Retina (tissue), 1 donor: ENCODE results near the gene VTI1A.

Experiments
- DNase-seq: peaks from one replicate; pipeline ENCODE4 v3.0.0-alpha.2; 2016

The VTI1A gene

DNA sequence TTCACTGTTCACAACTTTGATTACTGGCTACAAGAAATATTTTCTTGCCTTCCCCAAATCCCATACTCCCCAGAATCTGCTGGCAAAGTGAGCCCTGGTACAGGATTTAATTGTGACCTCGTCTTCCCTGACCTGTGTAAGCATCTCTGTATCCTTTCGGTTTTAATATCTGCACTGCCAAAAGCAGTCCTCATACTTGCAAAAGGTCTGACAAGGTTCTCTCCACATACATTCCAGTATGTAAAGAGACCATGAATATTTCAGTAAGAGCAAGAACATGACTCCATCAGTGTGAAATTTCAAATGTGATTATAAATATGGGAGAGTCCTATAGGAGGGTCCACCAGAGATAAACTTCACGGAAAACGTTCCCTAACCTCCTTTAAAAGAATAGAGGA, 369.0 kb downstream of the VTI1A start:
- DNase-seq: no peak

GRCh38 chr10:112816891-112817290, 369.9 kb downstream of the VTI1A start:
- DNase-seq: no peak

- no peak for DNase-seq
Measured at GRCh38 chr10:112817981-112818777, 371.2 kb downstream of the VTI1A start.

- DNase-seq: no peak
Measured at GRCh38 chr10:112819231-112819630, 372.2 kb downstream of the VTI1A start.

DNA sequence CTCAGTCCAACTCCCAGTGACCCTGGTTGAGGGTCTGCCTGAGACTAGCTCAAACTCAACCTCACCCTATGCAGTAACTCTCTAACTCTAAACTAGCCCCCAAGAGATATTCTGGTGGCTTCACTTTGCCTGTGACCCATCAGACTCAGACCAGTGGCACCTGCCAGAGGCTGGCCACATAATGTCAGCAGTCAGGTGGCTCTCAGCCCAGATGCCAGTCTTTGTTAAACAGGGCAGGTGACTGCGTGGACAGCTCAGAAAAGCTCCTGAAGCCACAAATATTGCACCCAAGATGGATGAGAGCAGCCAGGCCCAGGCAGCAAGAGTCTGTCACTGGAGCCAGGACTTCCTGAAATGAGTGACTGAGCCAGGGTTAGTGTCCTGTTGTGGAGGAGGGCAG, 373.3 kb downstream of the VTI1A start:
- no peak for DNase-seq

GRCh38 chr10:112821038-112821437, 374.0 kb downstream of the VTI1A start:
- DNase-seq: no peak

GRCh38 chr10:112821663-112822062, 374.6 kb downstream of the VTI1A start:
- no peak for DNase-seq

- no peak for DNase-seq
Measured at GRCh38 chr10:112823007-112823406, 376.0 kb downstream of the VTI1A start.

DNA sequence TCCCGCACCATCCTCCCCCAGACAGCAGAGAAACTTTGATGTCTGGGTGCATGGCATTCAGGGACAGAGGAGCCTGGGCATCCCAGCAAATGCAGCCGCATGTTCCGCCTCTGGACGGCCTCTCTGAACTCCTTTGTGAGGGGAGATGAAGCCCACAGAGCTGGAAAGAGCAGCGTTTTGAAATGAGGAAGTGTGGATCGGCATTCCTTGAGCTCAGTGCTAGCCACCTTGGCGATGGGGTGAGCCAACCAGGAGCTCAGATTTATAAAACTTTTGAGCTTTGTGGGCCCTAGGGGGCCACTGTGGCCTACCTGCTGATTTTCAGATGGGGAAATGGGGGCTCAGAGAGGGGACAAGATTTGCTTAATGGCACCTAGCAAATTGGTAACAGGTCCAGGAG, 376.6 kb downstream of the VTI1A start:
- DNase-seq: no peak

GRCh38 chr10:112826018-112826697, 379.1 kb downstream of the VTI1A start:
- no peak for DNase-seq

DNA sequence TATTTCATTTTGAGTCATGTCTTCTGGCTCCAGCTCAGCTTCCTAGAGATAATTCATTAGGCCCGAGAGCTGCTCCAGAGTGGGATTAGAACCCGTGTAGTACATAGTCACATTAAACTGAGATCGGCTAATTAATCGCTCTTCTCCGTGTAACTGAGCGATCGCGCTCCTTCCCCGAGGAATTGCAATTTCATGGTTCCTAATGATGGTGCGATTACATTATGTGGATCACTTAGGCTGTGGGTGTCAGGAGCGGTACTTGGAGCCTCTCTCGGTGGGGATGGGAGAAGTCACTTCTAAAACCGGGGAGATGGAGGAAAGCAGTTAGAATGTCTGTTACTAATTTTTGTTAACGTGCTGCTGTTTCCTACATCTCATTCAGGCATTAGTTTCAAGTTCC, 380.1 kb downstream of the VTI1A start:
- DNase-seq: no peak

- DNase-seq: no peak
Measured at GRCh38 chr10:112827951-112828350, 380.9 kb downstream of the VTI1A start.

GRCh38 chr10:112831859-112832258, 384.8 kb downstream of the VTI1A start:
- no peak for DNase-seq

- no peak for DNase-seq
Measured at GRCh38 chr10:112832361-112832878, 385.4 kb downstream of the VTI1A start.

- no peak for DNase-seq
Measured at GRCh38 chr10:112832959-112833358, 385.9 kb downstream of the VTI1A start.

GRCh38 chr10:112834751-112835181, 387.8 kb downstream of the VTI1A start:
- peak; percentile 58 for DNase-seq

GRCh38 chr10:112835217-112835715, 388.3 kb downstream of the VTI1A start:
- DNase-seq: no peak

DNA sequence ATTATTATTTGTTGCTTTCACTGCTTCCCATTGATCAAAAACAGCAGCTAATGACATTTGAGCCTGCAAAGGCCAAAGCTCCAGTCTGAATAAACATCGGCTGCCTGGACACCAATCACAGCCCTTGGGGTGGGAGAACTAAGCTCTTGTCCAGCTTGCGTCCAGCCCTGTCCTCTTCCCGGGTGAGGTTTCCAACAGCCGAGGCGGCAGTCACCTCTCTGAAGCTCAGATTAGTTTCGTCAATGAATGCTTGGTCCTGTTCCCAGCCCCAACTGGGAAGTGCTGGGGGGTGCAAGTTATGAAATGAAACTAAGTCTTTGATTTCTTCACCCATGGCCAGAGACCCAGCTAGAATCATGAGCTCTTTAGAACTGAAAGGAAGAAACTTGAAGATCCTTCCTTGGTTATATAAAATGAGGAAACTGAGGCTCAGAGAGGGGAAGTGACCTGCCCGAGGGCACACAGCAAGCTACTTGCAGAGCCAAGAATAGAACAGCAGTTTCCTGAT, 389.0 kb downstream of the VTI1A start:
- no peak for DNase-seq

GRCh38 chr10:112838784-112839481, 391.9 kb downstream of the VTI1A start:
- peak; percentile 52 for DNase-seq

- DNase-seq: no peak
Measured at GRCh38 chr10:112839928-112840654, 393.1 kb downstream of the VTI1A start.

DNA sequence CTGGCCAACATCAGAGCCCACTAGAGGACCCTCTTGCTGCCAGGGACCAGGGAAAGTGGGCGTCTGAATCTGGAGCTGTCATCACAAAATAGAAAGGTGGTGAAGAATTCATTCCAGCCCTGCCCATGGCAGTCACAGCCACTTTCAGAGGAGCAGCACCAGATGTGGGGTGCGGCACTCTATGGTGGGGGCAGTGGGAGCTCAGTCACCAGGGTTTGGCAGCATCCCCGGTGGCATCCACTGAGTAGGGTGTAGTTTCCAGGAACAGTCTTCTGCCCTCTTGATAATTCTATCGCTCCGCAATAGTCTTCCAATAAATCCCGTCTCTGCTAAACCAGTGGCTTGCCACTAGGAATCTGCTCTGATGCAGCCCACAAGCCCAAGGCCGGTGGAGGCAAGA, 394.5 kb downstream of the VTI1A start:
- DNase-seq: no peak

GRCh38 chr10:112842832-112843360, 395.9 kb downstream of the VTI1A start:
- DNase-seq: no peak
